ENCODE data around the gene C10orf95. TPM values are rescaled to one million over a fixed set of nuclear protein-coding genes. Genes with fewer than 3 reads are reported as not detected.
A peak's percentile ranks its signal among the peaks of the same experiment; 100 is the strongest.

Gene C10orf95
- total and polyA plus RNA-seq, 9 donors: 0.11 to 22.3 (median 0.56) TPM; not detected in 3

GRCh38 chr10:102422545-102423129 lies 28.7 kb downstream of the C10orf95 start:
- peak; percentile 58 to 79 (median 70) for DNase-seq
- H3K27me3 ChIP-seq: no peaks in the 10 kb centered on the region
- H3K4me3 ChIP-seq: peak overlapping the region; percentile 98
- peak overlapping the region in 1 of 2 donors; percentile 89 for H3K27ac ChIP-seq
- TF ChIP-seq POLR2A (IDR thresholded peaks at IDR 0.05): no peak
- TF ChIP-seq, protein P1, sequence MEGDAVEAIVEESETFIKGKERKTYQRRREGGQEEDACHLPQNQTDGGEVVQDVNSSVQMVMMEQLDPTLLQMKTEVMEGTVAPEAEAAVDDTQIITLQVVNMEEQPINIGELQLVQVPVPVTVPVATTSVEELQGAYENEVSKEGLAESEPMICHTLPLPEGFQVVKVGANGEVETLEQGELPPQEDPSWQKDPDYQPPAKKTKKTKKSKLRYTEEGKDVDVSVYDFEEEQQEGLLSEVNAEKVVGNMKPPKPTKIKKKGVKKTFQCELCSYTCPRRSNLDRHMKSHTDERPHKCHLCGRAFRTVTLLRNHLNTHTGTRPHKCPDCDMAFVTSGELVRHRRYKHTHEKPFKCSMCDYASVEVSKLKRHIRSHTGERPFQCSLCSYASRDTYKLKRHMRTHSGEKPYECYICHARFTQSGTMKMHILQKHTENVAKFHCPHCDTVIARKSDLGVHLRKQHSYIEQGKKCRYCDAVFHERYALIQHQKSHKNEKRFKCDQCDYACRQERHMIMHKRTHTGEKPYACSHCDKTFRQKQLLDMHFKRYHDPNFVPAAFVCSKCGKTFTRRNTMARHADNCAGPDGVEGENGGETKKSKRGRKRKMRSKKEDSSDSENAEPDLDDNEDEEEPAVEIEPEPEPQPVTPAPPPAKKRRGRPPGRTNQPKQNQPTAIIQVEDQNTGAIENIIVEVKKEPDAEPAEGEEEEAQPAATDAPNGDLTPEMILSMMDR (IDR thresholded peaks at IDR 0.05): peak; percentile 42 to 72 (median 67)
- TF ChIP-seq EP300 (IDR thresholded peaks at IDR 0.05): no peak
- WGBS, 3 donors: 3 to 7% (median 4%) methylated on average over 28 of the region's 28 CpGs
- no peaks in the 10 kb centered on the region for H3K9me3 ChIP-seq
- no peaks in the 10 kb centered on the region for H3K36me3 ChIP-seq
- intact Hi-C loops (cut with DNase I): no loop called here
- peaks cover 21% of the 10 kb centered on the region for H3K4me1 ChIP-seq (ENCODE audit: insufficient read depth)

DNA sequence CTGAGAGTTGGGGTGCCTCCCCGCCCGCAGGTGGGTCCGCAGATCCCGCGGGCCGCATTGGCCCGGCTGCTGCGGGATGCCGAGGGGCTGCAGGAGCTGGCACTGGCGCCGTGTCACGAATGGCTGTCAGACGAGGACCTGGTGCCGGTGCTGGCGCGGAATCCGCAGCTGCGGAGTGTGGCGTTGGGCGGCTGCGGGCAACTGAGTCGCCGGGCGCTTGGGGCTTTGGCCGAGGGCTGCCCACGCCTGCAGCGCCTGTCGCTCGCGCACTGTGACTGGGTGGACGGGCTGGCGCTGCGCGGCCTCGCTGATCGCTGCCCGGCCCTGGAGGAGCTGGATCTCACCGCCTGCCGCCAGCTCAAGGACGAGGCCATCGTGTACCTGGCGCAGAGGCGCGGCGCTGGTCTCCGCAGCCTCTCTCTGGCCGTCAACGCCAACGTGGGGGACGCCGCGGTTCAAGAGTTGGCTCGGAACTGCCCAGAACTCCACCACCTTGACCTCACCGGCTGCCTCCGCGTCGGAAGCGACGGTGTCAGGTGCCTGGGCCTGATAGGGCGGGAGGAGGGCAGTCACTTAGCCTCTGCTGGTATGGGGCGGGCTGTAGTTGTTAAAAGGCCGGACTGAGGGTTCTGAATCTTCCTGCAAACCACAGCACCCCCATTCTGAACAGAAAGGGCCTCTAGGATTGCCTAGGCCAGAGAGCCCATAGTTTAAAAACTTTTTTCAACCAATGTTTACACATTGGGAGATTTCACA lies 29.4 kb downstream of the C10orf95 start:
- Histone ChIP-seq H3K9me3 (no peaks in the 10 kb centered on the region), H3K36me3 (no peaks in the 10 kb centered on the region), H3K27me3 (no peaks in the 10 kb centered on the region), H3K27ac (peak overlapping the region; percentile 73 to 89), H3K4me3 (peak overlapping the region; percentile 98), H3K4me1 (ENCODE audit: insufficient read depth) (peaks cover 21% of the 10 kb centered on the region)
- intact Hi-C loops (cut with DNase I): no loop called here
- TF ChIP-seq EP300 (IDR thresholded peaks at IDR 0.05) (no peak), POLR2A (IDR thresholded peaks at IDR 0.05) (no peak)
- 1% methylated on average over 62 of the region's 62 CpGs for WGBS, 3 donors
- peak in 3 of 5 donors; percentile 24 to 58 (median 57) for DNase-seq

DNA sequence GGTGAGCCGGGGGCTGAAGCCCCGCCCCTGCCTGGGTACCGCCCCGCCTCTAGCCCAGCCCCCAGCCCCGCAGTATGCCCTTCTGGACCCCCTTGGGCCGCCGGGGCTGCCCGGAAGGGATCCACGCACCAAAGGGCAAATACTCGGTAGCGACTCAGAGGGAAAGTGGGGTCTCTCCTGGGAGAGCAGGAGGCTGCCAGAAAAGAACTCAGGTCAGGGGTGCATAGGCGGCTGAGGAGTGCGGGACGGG lies 29.9 kb downstream of the C10orf95 start:
- Histone ChIP-seq H3K27me3 (no peaks in the 10 kb centered on the region), H3K36me3 (no peaks in the 10 kb centered on the region), H3K9me3 (no peaks in the 10 kb centered on the region), H3K4me3 (peak overlapping the region; percentile 98), H3K4me1 (ENCODE audit: insufficient read depth) (peaks cover 21% of the 10 kb centered on the region), H3K27ac (peak overlapping the region; percentile 73 to 89)
- intact Hi-C loops (cut with DNase I): no loop called here
- TF ChIP-seq, protein P1 (IDR thresholded peaks at IDR 0.05): no peak
- 0% methylated on average over 12 to 14 of the region's 14 CpGs for WGBS, 3 donors
- DNase-seq: no peak

- intact Hi-C loops (cut with DNase I): no loop called here
- Histone ChIP-seq H3K4me3 (peak within 1 kb of the TSS; percentile 98), H3K9me3 (no peaks in the 10 kb centered on the region), H3K4me1 (ENCODE audit: insufficient read depth) (peaks cover 21% of the 10 kb centered on the region), H3K27ac (peak within 1 kb of the TSS; percentile 73 to 89), H3K27me3 (no peaks in the 10 kb centered on the region), H3K36me3 (no peaks in the 10 kb centered on the region)
- TF ChIP-seq, protein P1 (IDR thresholded peaks at IDR 0.05): peak in 1 of 3 donors; percentile 16
- TF ChIP-seq EP300 (IDR thresholded peaks at IDR 0.05): no peak
- TF ChIP-seq POLR2A (IDR thresholded peaks at IDR 0.05): no peak
- peak; percentile 96 to 98 (median 97) for DNase-seq
- WGBS, 3 donors: 0 to 1% (median 0%) methylated on average over 46 to 66 of the region's 66 CpGs
These were observed 30.4 kb downstream of the C10orf95 start, which contains the start of gene FBXL15 for GRCh38 chr10:102420714-102421506. FBXL15 (plus strand) TSS chr10:102420836; CDS start chr10:102421130, 294 bp downstream.

Measured in ovary (tissue), 9 donors.